GM18502 (cell line): ENCODE data around the gene BMP7.
"Not testable (repeated sequence)": the region's sequence is repeated elsewhere in the genome, so short reads cannot be mapped to it uniquely, and the experiment has no call there.

ENCODE experiments used
- ATAC-seq: cut with Tn5 transposase; IDR thresholded peaks from one replicate; pipeline ENCODE4 v1.9.1; 2021; ENCODE audit warnings: mild to moderate bottlenecking; ENCODE audit not compliant: unreplicated experiment, poor library complexity

The BMP7 gene

DNA sequence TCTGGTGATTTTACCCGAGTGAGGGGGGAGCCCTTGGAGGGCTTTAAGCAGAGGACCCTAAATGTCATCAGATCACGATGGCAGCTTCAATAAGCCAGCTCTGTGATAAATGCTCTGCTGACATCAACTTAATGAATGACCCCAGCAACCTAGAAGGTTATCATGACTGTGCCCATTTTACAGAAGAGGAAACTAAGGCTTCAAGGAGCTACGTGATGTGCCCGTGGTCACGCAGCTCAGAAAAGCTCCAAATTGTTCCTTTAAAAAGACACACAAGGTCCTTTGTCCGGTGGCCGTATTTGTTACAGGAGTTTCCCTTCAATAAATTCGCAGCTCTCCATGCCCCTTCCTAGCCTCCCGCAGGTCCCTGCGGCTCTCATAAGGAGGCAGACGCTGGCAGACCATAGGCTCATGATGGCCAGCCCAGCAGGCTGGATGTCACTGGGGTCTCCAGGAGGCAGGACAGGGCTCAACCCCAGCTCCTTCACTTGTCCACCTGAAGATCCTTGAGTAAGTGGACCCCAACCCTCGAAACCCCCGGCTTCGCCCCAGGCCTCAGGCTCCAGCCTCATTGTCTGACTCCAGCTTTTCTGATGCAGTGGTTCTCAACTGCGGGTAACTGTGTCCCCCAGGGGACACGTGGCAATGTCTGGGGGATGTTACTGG, 106.4 kb downstream of the BMP7 start:
- ATAC-seq = no peak

DNA sequence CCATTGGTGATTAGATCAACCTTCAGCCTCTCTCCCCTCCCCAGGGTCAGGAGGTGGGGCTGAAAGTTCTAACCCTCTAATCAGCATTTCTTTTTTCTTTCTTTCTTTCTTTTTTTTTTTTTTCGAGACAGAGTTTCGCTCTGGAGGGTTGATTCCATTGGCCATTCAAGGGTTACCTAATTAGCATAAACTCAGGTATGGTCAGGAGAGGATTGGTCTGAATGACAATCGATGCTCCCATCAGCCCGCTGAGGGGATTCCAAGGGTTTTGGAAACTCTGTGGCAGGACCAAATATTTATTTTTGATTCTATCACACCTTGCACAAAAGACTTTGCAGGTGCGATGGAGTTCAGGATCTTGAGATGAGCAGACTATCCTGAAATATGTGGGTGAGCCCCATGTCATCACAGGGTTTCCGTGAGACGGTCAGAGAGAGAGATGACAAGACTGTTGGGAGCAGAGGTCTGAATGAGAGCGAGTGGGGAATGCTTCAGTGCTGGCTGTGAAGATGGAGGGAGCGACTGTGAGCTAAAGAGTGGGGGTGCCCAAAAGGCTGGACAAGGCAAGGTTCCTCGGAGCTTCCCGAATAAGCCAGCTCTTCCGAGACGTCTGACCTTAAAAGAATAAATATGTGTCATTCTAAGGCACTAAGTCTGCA, 107.1 kb downstream of the BMP7 start:
- no peak for ATAC-seq

DNA sequence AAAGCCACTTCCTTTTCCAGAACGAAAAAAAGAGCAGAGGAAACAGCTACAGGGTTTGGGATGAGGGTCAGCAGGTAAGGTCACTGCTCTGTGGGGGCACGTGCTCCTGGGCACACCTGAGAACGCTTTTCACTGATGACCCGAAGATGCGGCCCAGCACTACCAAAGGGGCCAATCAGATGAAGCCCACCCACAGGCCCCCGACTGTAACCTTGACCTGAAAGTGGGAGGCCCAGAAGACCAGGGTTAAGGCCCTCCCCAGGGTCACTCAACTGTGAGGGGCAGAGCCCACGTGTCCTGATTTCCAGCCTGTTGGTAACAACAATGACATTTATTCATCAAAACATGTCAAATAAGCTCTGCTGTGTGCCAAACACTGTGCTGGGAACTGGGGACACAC, 108.0 kb downstream of the BMP7 start:
- ATAC-seq = no peak

DNA sequence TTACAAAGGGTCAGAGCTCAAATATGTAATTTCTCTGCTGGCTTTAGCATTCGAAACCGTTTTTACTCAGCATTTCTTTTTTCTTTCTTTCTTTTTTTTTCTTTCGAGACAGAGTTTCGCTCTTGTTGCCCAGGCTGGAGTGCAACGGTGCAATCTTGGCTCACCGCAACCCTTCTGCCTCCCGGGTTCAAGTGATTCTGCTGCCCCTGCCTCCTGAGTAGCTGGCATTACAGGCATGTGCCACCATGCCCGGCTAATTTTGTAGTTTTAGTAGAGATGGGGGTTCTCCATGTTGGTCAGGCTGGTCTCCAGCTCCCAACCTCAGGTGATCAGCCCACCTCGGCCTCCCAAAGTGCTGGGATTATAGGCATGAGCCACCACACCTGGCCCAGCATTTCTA, 108.7 kb downstream of the BMP7 start:
- not testable (repeated sequence) for ATAC-seq

DNA sequence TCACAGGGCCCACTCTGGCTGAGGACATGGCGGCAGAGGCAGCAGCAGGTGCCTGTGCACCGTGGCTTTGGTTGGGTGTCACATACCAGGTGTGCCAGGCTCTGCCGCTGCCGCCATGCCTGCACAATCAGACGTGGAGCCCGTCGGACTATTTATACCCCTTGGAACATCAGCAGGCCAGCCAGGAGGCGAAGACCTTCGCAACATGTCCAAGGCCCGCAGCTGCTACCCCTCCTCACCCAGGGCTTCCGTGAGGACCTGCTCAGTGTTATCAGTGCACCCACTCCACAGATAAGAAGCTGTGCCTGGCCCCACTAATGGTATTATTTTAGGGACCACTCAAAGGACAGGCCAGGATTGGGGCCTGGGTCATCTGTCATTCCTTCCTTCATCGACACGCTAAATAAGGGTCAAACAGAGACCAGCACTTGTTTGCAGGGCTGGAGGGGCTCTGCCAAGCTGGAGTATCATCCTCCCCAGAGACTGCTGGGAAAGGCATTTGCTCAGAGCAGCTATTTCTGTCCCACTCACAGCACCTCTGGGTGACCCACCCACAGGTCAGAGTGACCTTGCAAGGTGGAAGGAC, 109.2 kb downstream of the BMP7 start:
- no peak for ATAC-seq

DNA sequence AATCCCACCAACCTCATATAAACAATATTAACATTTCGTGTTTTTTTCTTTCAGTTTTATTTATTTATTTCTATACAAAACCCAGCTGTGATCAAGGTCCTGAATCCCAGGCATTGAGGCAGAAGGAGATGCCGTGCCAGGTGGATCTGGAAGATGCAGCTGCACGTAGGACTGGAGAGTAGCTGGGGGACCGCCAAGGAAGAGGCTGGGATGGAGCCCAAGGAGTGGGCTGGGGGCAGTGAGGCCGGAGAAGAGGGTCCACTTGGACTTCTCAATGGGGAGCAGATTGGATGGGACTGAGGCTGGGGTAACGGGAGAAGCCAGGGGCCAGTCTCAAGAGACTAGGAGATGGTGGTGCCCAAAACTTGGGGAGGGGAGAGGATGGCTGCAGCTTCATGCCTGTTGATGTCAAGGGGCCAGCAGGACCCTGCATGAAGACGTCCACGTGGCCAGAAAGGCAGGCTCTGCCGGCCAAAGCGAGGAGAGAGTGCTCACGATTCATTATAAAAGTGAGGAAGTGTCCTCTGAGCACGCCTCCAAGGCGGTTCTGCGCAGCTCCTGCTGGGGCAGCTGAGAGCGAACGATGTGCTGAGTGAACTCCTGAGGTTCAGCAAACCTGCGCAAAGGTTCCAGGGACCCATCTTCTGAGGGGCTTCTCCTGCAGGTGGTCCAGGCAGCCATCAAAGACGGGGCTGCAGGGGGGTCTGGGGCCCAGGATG, 110.3 kb downstream of the BMP7 start:
- no peak for ATAC-seq

DNA sequence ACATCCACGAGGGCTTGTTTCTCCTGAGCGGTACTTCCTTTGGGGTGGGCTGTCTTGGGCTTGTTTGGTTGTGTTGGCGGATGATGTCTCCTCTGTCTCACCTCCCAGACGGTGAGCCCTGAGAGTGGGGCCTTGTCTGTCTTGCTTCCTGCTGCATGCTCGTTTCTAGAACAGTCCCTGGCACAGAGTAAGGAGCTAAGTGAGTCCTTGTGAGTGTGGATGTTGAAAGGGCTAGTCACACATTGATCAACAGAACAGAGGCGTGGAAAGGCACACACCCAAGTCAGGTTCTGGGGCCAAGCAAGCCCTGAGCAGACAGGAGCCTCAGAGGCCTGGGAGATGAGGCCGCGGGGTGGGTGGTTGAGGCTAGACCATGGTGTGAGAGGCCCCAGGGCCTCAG, 111.0 kb downstream of the BMP7 start:
- ATAC-seq = no peak

DNA sequence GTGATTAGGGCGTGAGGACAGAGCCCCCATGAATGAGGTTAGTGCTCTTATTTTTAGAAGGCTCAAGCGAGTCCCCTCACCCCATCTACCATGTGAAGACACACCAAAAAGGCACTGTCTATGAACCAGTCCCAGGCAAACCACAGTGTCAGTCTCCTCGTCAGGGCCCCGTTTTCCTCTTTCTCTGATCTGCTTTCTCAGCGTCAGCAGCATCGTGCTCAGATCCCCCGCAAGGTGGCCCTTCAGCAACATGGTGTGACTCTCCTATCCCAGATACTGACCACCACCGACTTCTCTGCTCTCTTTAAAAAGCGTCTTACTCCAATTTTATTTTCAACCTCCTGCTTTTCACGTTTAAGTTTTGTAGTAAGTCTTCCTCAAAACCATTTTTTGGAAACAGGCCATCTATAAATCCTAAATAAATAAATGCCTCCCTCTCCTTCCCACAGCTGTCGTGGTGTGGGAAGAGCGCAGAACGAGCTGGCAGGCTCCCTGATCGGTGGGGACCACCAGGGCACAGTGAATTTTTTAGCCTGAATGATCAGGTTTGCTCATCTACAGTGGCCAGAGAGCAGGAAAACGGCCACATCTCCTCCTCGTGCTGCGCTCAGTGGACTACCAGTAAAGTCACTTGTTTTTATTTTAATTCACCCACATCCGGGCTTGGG, 113.1 kb downstream of the BMP7 start:
- ATAC-seq = no peak

DNA sequence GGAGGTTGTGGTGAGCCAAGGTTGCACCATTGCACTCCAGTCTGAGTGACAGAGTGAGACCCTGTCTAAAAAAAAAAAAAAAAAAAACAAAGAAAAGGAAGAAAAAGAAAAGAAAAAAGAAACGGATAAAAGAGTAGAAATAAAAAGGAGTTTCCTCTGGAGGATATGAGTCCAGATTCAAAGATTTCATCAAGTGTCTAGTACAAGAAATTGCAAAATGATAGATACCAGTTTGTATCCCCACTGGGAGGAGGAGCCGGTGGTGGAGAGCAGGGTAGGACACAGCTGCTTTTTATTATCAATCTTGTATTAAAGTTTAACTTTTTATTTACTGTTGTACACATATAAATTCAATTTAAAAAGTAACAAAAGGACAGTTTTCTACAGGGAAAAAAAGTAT, 113.9 kb downstream of the BMP7 start:
- no peak for ATAC-seq

DNA sequence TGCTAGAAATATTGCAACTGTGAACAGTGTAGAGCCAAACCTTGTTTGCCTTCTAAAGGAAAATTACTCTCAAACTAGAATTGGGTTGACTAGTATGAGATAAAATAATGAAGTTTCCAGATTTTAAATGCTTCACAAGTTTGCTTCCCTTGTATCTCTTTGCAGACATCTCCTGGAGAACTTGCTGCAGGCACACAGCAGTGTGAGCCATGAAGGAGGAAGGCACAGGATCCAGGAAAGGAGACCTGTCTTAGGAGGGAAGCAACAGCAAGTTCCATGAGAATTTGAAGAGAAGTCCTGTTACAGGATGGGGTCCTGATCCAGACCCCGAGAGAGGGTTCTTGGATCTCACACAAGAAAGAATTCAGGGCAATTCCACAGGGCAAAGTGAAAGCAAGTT, 115.9 kb downstream of the BMP7 start:
- ATAC-seq = no peak

DNA sequence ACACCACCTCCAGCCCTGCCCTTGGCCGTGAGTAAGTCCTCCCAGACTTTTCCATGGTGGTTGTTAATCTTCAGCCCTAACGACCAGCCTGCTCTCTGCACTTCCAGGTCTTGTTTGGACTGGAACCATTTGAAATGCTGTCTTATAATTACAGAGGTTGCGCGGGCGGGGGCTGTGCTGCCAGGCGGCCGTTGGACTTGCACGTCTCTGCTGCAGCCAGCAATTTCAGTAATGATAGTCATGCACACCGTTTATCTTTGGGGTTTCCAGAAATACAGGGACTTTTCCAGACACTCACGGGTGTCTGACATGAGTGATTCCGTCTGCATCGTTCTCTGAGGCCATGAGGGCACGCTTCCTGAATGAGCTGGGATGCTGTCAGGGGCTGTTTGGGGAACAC, 118.2 kb downstream of the BMP7 start:
- no peak for ATAC-seq

DNA sequence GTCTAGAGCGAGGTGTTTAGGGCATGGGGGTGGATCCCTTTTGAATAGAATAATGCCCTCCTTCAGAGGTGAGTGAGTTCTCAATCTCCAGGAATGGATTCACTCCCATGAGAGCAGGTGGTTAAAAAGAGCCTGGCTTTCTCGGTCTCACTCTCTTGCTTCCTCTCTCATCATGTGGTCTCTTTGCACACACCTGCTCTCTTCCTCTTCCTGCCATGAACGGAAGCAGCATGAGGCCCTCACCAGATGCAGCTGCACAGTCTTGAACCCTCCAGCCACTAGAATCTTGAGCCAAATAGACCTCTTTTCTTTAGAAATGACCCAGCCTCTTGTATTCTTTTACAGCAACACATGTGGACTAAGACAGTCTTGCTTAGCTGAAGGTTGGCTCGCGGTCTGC, 119.3 kb downstream of the BMP7 start:
- ATAC-seq = no peak

DNA sequence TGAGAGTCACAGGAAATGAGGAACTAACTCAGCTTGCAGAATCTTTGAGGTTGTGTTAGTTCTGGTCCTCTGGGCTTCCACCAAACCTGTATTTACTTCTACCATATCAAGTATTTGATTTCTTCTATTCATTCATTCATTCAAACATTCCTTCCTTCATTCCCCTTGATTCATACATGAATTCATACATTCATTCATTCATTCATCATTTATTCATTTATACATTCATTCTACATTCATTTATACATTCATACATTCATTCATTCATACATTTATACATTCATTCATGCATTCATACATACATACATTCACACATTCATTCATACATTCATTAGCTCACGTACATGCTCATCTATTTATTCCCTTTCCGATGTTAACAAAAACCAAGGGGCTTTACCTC, 120.3 kb downstream of the BMP7 start:
- ATAC-seq = no peak

DNA sequence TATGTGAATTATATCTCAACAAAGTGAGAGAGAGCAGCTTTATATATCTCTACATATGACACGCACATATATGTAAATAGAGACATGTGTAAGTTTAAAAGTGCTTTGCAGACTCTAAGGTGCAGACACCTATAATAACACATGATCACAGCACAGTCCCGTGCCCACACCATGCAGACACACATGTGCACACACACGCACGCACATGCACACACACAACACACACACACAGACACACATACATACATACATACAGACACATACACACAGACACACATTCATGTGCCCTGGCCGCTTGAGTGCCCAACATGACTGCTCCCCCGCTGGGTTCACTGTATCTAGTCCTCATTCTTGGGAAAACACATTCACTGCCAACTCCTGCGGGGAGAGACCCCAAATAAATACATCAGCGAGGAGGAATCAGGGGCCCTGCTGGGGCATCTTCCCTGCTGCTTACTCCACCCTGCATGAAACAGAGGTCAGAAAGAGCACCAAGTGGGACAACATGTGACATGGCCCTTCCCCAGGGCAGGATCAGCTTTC, 121.3 kb downstream of the BMP7 start:
- ATAC-seq = no peak

DNA sequence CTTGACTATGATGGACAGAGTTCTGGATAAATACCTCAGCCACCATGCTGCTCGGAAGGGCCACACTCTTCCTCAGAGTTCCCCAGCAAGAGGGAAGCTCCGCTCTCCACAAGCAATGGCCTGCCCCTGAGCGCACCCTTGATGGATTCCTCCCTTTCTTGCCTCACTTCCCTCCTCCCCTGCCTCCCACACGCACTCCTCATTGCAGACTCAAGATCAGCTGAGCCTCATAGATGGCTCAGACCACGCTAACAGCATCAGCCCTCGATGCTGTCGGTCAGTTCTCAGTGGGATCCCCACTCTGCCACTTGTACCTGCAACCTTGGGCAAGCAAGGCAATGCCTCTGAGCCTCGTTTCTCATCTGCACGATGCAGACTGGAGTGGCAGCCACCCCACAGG, 123.3 kb downstream of the BMP7 start:
- ATAC-seq = no peak

DNA sequence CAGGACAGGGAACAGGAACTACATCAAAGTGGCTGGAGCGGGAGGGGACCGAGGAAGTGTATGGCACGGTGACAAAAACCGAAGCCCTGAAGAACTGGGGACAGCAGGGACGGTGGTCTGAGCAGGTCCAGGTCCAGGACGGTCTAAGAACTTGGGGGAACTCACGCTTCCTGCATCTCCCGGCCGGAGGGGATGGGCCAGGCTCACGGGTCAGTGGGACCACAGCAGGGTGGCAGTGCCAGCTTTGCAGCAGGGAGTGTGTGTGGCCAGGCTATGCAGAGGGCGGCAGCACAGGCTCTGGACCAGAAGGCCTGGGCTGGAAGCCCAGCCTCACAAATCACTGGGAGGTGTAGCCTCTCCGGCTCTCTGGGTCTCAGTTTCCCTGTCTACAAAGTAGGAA, 123.8 kb downstream of the BMP7 start:
- ATAC-seq = no peak

DNA sequence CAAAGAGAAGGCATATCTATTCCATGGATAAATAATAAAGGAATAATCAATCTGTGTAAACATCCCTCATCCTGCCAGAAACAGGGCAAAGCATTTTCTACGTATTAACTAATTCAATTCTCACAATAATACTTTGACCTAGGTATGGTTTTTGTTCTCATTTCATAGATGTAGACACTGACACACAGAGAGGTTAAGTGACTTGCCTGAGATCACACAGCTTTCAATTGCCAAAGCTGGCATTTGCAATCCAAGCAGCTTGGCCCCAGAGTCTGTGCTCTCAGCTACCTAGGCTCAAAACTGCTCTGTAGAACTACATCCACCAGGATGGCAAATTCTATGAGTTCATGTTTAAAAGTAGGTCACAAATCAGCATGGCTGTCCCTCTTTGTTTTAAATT, 124.9 kb downstream of the BMP7 start:
- ATAC-seq = no peak

DNA sequence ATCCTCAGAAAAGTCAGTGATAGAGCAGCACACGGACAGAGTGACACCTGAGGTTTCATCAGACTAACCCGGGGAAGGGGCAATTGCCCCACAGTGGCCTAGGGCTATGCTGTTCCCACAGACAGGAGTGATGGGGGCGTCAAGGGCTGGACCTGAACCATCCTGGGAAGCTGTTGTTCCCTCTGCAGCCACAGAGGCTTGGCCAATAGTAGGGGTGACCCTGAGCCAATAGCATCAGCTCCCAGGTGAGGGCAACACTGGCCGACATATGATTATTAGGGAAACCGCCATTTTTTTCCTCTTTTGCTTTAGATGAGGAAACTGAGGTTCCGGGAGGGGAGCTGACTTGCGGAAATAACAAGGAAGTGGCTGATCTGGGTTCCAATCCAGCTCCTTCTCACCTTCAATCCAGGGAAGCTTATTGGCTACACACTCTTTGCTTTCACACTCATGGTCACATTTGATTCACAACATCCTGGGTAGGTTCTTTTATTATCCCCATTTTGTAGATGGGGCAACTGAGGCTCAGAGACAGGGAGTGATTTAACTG, 126.0 kb downstream of the BMP7 start:
- ATAC-seq = no peak

DNA sequence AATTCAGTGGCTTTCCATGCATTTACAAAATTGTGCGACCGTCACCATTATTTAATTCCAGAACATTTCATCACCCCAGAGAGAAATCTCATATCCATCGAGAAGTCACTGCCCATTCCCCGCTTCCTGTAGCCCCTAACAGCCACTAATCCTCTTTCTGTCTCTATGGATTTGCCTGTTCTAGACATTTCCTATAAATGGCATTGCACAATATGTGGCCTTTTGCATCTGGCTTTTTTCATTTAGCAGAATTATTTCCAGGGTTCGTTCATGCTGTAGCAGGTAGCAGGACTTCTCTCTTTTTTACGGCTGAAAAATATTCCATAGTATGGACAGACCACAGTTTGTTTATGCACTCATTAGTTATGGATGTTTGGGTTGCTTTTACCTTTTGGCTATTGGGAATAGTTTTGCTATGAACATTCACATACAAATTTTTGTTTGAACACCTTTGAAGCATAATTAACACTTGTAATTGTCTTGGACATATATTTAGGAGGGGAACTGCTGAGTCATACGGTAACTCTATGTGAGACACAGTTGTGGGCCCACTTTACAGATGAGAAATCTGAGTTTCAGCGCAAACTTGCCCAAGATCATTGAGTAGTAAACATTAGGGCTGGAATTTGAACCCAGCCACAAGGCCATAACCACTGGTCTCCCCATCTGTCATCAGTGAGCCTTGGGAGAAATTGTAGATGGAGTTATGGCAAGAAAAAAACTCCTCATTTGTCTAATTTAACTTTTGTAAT, 126.9 kb downstream of the BMP7 start:
- ATAC-seq = no peak
